ENCODE results near the gene LTBP1.
A peak's percentile ranks its signal among the peaks of the same experiment; 100 is the strongest.
"Not testable (repeated sequence)": the region's sequence is repeated elsewhere in the genome, so short reads cannot be mapped to it uniquely, and the experiment has no call there.

LTBP1 gene

DNA sequence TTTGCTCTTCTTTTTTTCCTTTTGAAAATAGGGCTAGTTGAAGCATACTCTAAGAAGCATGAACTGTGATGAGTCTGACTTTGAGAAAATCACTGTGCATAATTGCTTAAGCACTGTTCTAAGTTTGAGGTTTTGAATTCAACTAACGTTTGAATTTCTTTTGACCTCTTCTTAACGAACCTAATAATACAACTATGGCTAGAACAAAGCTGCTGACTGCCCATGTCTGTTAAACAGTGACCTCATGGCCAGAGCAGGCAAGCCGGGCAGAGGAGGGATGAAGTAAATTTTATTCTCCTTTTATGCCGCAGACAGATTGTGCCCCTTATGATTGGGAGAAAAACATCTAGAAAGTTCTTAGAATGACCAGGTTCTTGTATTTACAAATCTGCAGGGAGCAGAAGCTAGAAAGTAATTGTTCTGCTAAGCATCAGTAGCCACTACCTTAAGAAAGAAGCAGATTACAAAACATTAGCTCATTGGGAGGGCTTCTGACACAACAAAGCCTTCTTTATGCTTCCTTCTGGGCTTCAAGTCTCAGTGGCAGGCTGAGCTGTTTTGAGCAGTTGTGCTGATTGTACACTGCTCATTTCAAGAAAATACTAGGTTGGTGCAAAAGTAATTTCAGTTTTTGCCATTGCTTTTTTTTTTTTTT, 431.9 kb downstream of the LTBP1 start:
- Histone ChIP-seq H3K9ac (ENCODE audit: low read depth, low read length) (no peak overlapping the region; the same call in 1 of the 2 replicates), H3K27me3 (ENCODE audit: control insufficient read depth, insufficient read depth, low read length) (no peaks in the 10 kb centered on the region), H3K36me3 (ENCODE audit: control insufficient read depth, insufficient read depth, low read length) (no peaks in the 10 kb centered on the region), H3K27ac (ENCODE audit: low read depth, low read length) (peak overlapping the region; percentile 81), H3K4me3 (ENCODE audit: low read depth, low read length) (no peak overlapping the region), H3K4me1 (ENCODE audit: control insufficient read depth, insufficient read depth, low read length) (peaks cover 13% of the 10 kb centered on the region), H3K9me3 (ENCODE audit: control insufficient read depth, insufficient read depth, low read length) (no peaks in the 10 kb centered on the region)

- H3K9ac ChIP-seq (ENCODE audit: low read depth, low read length): no peak overlapping the region
- no peak overlapping the region for H3K27ac ChIP-seq (ENCODE audit: low read depth, low read length)
- peaks cover 13% of the 10 kb centered on the region for H3K4me1 ChIP-seq (ENCODE audit: control insufficient read depth, insufficient read depth, low read length)
- H3K4me3 ChIP-seq (ENCODE audit: low read depth, low read length): no peak overlapping the region
- H3K36me3 ChIP-seq (ENCODE audit: control insufficient read depth, insufficient read depth, low read length): no peaks in the 10 kb centered on the region
- no peaks in the 10 kb centered on the region for H3K9me3 ChIP-seq (ENCODE audit: control insufficient read depth, insufficient read depth, low read length)
- H3K27me3 ChIP-seq (ENCODE audit: control insufficient read depth, insufficient read depth, low read length): no peaks in the 10 kb centered on the region
Observed at GRCh38 chr2:33380001-33380609, 433.4 kb downstream of the LTBP1 start.

DNA sequence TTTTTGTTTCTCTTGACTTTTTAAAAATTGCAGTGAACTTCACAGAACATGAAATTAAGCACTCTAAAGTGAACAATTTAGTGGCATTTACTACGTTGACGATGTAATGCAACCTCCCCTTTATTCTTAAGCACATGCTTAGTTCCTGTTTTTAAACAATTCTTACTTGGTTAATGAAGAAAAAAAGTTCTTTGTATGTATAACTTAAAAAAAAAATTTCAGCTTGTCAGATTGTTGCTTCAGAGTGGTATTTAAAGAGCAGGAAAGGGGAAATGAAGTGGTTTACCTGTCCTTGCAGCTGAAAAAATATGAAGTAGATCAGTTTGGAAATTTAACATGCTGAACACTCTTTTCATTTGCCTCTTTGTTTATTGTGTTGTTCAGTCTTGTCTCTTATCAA, 434.0 kb downstream of the LTBP1 start:
- Histone ChIP-seq H3K27me3 (ENCODE audit: control insufficient read depth, insufficient read depth, low read length) (no peaks in the 10 kb centered on the region), H3K27ac (ENCODE audit: low read depth, low read length) (no peak overlapping the region), H3K36me3 (ENCODE audit: control insufficient read depth, insufficient read depth, low read length) (no peaks in the 10 kb centered on the region), H3K9ac (ENCODE audit: low read depth, low read length) (no peak overlapping the region), H3K4me3 (ENCODE audit: low read depth, low read length) (no peak overlapping the region), H3K4me1 (ENCODE audit: control insufficient read depth, insufficient read depth, low read length) (peaks cover 13% of the 10 kb centered on the region), H3K9me3 (ENCODE audit: control insufficient read depth, insufficient read depth, low read length) (no peaks in the 10 kb centered on the region)

DNA sequence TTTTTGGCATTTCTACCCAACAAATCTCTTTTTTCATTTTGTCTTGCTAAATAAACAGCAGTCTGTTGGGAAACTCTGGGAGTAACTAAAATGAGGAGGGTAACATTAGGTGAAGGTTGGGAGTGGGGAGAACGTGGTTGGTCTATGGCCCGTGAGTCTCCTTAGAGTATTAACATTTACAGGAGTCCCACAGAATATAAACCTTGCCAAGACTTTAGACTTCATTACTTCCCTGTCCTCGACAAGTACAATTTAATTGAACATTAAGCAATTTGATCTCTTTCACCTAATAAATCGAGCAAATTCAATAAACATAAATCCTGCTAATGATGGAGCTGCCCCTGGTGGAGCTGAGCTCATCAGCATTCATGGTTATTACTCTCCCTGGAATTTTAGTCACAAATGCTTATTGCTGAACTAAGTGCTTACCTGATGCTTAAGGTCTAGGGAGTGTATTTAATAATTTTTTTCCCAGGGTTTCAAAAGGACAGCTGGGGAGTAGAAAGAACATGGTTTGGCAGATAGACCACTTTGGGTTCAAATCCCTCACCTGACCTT, 434.6 kb downstream of the LTBP1 start:
- Histone ChIP-seq H3K36me3 (ENCODE audit: control insufficient read depth, insufficient read depth, low read length) (no peaks in the 10 kb centered on the region), H3K4me1 (ENCODE audit: control insufficient read depth, insufficient read depth, low read length) (peaks cover 13% of the 10 kb centered on the region), H3K9me3 (ENCODE audit: control insufficient read depth, insufficient read depth, low read length) (no peaks in the 10 kb centered on the region), H3K9ac (ENCODE audit: low read depth, low read length) (no peak overlapping the region), H3K27me3 (ENCODE audit: control insufficient read depth, insufficient read depth, low read length) (no peaks in the 10 kb centered on the region), H3K4me3 (ENCODE audit: low read depth, low read length) (no peak overlapping the region), H3K27ac (ENCODE audit: low read depth, low read length) (no peak overlapping the region)

DNA sequence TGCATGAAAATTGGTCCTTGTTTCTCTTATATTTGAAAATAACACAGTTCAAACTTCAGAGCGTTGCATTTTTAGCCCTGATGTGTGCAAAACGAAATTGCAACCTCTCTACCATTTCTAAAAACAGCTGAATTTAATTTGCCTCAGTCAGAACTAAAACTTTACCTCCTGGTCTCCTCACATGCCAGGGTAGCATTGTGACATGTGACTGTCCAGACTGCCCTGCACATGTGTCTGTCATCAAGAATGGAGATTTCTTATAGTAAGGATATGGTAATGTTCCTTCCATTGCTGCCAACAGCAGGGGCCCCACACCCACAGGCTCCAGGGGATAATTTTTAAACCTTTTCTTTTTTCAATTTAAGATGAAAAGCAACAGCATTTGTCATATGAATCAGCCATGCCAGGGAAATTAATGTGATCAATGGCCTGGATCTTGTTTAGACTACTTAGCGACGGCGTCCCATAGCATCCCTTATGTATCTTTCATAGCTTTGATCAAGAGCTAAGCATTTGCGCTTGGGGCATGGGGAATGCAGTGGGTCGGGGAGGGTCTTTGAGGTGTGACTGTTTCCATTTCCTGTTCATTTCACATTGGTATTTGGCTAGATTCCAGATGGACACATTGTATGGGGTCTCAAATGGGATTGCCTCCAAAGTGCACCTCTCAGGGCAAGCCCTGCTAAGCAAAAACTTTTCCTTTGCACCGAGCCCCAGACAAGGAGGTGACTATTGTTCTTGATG, 437.3 kb downstream of the LTBP1 start:
- Histone ChIP-seq H3K9me3 (ENCODE audit: control insufficient read depth, insufficient read depth, low read length) (no peaks in the 10 kb centered on the region), H3K36me3 (ENCODE audit: control insufficient read depth, insufficient read depth, low read length) (no peaks in the 10 kb centered on the region; the same call in 1 of the 2 replicates), H3K4me3 (ENCODE audit: low read depth, low read length) (no peak overlapping the region), H3K27ac (ENCODE audit: low read depth, low read length) (no peak overlapping the region), H3K9ac (ENCODE audit: low read depth, low read length) (no peak overlapping the region), H3K4me1 (ENCODE audit: control insufficient read depth, insufficient read depth, low read length) (peaks cover 7% of the 10 kb centered on the region), H3K27me3 (ENCODE audit: control insufficient read depth, insufficient read depth, low read length) (no peaks in the 10 kb centered on the region)

DNA sequence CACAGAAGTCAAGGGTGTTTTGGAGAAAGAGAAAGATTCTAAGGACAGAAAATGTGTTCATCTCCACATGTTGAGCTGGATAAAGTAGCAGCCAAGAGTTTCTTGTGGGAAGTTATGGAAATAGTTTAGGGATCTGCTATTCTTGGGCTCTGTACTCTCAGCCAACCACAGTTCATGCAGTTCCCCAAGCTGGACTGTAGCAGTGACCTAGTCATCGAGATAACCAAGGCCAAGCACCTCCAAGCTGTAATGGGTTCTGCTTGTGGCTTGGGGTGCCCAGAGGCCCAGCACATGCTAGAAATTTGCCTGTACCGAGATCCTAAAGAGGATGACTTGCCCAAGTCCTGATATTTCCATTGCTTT, 437.8 kb downstream of the LTBP1 start:
- H3K4me1 ChIP-seq (ENCODE audit: control insufficient read depth, insufficient read depth, low read length): peaks cover 3% of the 10 kb centered on the region
- H3K27me3 ChIP-seq (ENCODE audit: control insufficient read depth, insufficient read depth, low read length): no peaks in the 10 kb centered on the region
- H3K27ac ChIP-seq (ENCODE audit: low read depth, low read length): no peak overlapping the region
- no peaks in the 10 kb centered on the region; the same call in 1 of the 2 replicates for H3K36me3 ChIP-seq (ENCODE audit: control insufficient read depth, insufficient read depth, low read length)
- no peak overlapping the region for H3K9ac ChIP-seq (ENCODE audit: low read depth, low read length)
- no peaks in the 10 kb centered on the region for H3K9me3 ChIP-seq (ENCODE audit: control insufficient read depth, insufficient read depth, low read length)
- H3K4me3 ChIP-seq (ENCODE audit: low read depth, low read length): no peak overlapping the region

- Histone ChIP-seq H3K4me3 (ENCODE audit: low read depth, low read length) (no peak overlapping the region), H3K36me3 (ENCODE audit: control insufficient read depth, insufficient read depth, low read length) (no peaks in the 10 kb centered on the region; the same call in 1 of the 2 replicates), H3K4me1 (ENCODE audit: control insufficient read depth, insufficient read depth, low read length) (no peaks in the 10 kb centered on the region), H3K9ac (ENCODE audit: low read depth, low read length) (no peak overlapping the region), H3K27me3 (ENCODE audit: control insufficient read depth, insufficient read depth, low read length) (no peaks in the 10 kb centered on the region), H3K27ac (ENCODE audit: low read depth, low read length) (no peak overlapping the region), H3K9me3 (ENCODE audit: control insufficient read depth, insufficient read depth, low read length) (no peaks in the 10 kb centered on the region)
Observed at GRCh38 chr2:33388996-33389395, 442.2 kb downstream of the LTBP1 start.

DNA sequence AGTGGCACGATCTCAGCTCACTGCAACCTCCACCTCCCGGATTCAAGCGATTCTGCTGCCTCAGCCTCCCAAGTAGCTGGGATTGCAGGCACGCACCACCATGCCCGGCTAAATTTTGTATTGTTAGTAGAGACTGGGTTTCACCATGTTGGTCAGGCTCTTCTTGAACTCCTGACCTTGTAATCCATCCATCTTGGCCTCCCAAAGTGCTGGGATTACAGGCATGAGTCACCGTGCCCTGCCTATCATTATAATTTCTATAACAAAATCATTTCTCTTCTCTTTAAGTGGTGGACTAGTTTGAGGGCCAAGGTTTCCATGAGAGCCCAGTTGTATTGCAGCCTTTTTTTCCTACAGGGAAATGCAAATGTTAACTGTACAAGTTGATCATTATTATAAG, 442.9 kb downstream of the LTBP1 start:
- H3K4me3 ChIP-seq (ENCODE audit: low read depth, low read length); H3K4me1 ChIP-seq (ENCODE audit: control insufficient read depth, insufficient read depth, low read length); H3K36me3 ChIP-seq (ENCODE audit: control insufficient read depth, insufficient read depth, low read length); H3K9me3 ChIP-seq (ENCODE audit: control insufficient read depth, insufficient read depth, low read length); H3K27ac ChIP-seq (ENCODE audit: low read depth, low read length); H3K9ac ChIP-seq (ENCODE audit: low read depth, low read length); H3K27me3 ChIP-seq (ENCODE audit: control insufficient read depth, insufficient read depth, low read length): not testable (repeated sequence)

GRCh38 chr2:33391529-33392255, 444.9 kb downstream of the LTBP1 start:
- no peak overlapping the region for H3K4me3 ChIP-seq (ENCODE audit: low read depth, low read length)
- no peak overlapping the region for H3K9ac ChIP-seq (ENCODE audit: low read depth, low read length)
- H3K36me3 ChIP-seq (ENCODE audit: control insufficient read depth, insufficient read depth, low read length): no peaks in the 10 kb centered on the region; the same call in 1 of the 2 replicates
- H3K9me3 ChIP-seq (ENCODE audit: control insufficient read depth, insufficient read depth, low read length): no peaks in the 10 kb centered on the region
- H3K27me3 ChIP-seq (ENCODE audit: control insufficient read depth, insufficient read depth, low read length): no peaks in the 10 kb centered on the region
- peaks cover 3% of the 10 kb centered on the region; the same call in 1 of the 2 replicates for H3K4me1 ChIP-seq (ENCODE audit: control insufficient read depth, insufficient read depth, low read length)
- H3K27ac ChIP-seq (ENCODE audit: low read depth, low read length): no peak overlapping the region

DNA sequence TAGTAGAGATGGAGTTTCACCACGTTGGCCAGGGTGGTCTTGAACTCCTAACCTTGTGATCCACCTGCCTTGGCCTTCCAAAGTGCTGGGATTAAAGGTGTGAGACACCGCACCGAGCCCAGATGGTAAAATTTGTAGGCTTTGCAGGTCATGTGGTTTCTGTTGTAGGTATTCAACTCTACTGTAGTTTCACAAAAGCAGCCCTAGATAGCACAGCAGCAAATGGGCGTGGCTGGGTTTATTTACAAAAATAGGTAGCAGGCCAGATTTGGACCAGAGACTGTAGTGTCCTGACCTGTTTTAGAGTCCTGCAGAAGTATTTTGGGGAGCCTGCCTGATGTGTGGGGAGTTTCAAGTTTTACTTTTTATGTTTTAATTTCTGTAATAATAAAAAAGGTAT, 445.6 kb downstream of the LTBP1 start:
- Histone ChIP-seq H3K9me3 (ENCODE audit: control insufficient read depth, insufficient read depth, low read length) (no peaks in the 10 kb centered on the region), H3K27me3 (ENCODE audit: control insufficient read depth, insufficient read depth, low read length) (no peaks in the 10 kb centered on the region), H3K27ac (ENCODE audit: low read depth, low read length) (no peak overlapping the region), H3K4me1 (ENCODE audit: control insufficient read depth, insufficient read depth, low read length) (peaks cover 5% of the 10 kb centered on the region; the same call in 1 of the 2 replicates), H3K4me3 (ENCODE audit: low read depth, low read length) (no peak overlapping the region), H3K9ac (ENCODE audit: low read depth, low read length) (no peak overlapping the region), H3K36me3 (ENCODE audit: control insufficient read depth, insufficient read depth, low read length) (no peaks in the 10 kb centered on the region; the same call in 1 of the 2 replicates)

Data from HUES48 (cell line).